Inferior parietal cortex (tissue), 1 donor: ENCODE results near the gene AMELX.

Experiments
- DNase-seq: peaks from one replicate; pipeline ENCODE4 v3.0.0-alpha.2; 2016; ENCODE audit errors: extremely low spot score

Gene AMELX

DNA sequence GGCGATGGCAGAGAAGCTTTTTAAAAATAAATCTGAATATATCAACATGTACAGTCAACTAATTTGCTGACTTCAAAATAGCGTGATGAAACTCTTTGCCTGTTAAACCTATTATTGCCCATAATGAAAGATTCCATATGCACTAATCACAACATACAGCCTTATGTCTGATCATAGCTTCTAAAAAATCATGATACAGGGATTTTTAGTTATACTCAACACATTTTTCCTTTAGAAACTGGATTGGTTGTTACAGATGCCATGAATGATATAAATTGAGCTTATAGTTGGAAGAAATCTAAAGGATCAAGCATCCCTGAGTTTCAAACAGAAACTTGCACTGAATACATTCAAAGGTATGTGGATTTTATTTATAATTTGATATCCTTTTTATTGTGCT lies at the start of gene AMELX:
Gene AMELX (plus strand): TSS at position 301 of the 400 bp plus-strand sequence. CDS start 1,376 bp downstream, outside the sequence.
- no peak for DNase-seq

DNA sequence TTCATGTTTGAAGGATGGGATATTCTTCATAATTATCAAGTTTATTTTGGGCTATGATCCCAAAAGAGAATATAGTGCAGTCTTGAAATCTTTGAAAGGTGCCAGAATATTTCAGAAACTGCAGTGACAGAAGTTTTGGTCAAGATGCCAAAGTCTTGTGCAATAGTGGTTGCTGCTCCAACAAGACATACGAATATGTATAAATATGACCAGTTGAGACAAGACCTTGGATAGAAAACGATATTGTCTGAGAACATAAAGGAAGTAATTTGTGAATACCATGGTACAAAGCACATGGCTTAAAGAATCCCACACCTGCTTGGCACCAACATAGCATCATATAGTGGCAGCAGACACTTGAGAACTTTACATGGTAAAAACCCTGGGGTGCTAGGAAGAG lies 48.6 kb upstream of the AMELX start:
- no peak for DNase-seq

DNA sequence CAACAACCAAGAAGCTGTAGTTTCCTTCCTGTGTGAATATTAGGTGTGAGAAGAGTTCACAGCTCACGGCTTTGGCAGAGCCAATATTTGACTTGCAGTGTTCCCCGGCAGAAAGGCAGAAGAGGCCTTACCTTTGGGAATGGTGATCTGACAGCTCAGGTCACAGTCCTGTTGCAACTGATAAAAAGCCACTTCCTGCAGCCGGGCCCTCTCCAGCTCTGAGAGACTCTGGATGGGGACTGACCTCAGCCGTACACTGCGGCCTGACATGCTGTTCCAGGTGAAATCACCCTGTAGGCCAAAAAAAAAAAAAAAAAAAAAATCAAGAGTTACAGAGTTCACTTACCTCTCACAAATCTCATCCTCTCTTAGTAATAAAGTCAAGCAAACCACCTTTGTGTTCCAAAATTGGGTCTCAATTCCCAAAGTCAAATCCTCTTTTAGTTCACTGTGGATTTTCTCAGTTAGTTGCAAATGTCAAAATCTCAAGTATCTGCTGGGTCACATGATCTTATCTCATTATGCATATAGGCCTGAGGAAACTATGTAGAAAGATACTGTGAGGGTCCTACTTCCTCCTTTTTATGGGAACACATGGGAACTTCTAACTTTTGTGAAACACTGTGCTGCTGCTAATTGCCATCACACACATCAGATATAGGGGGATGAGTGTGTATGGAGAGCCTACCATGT lies 38.6 kb upstream of the AMELX start:
- DNase-seq: no peak

DNA sequence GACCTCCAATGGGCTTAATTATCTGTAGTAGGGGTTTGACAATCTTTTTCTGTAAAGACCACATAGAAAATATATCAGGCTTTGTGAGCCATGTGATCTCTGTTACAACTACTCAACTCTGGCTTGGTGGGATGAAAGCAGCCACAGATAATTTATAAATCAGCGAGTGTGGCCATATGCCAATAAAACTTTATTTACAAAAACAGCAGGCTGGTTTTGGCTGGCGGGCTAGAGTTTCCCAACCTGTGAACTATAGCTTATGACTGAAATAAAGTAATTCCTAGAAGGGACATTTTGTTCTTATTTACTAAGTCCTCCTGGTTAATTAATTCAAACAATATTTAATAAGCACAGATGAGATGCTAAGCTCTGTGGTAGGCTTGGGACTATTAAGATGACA lies 35.9 kb upstream of the AMELX start:
- DNase-seq: no peak

DNA sequence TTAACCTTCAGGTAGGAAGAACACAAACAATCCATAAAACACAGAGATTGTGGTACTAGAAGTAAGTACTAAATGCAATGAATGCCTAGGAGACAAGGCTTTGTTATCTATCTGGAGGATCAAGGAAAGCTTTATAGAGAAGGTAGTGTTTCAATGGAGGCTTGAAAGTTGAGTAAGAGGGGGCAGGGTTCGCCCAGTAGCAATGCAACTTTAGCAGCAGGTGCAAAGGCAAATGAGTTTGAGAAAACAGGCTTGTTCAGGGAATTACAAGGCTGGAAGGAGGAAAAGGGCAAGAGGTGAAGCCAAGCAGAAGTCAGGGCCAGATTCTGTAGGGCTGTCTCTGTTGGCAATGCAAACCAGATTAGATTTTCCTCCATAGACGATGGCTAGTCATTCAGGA lies 35.5 kb upstream of the AMELX start:
- no peak for DNase-seq

DNA sequence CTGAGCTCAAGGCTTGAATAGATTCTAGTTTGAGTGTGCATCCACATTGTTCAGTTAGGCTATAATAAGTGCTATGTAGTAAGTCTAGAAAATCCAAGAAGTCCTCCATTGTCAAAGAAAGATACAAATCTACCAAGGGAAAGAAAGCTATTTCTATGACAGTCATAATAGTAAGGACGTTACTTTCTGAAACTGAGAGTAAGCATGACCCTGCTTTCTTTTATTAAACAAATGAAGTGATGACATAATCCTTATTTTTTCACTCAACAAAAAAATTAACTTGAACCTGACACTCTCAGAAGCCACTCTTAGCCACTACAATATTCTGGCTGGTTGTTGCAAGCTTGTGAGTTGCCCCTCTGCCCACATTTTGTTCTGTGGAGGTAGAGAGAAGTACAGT lies 33.8 kb upstream of the AMELX start:
- DNase-seq: no peak

DNA sequence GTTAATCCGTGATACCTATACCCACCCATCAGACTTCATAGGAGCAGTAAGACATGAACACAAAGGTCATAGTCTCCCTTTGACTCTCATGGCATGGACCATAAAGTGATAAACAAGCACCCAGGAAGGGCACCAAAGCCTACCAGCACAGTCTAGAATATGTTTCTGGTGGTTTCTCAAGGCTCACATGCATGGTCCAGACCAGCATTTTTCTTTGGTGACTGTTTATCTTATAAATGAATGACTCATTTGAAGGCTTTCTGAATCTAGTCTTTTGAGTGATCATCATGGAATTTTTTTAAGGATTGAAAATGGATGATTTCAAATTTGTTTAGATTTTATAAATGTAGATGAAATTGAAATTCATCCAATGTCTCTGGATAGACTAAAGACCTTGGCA lies 32.0 kb upstream of the AMELX start:
- no peak for DNase-seq

DNA sequence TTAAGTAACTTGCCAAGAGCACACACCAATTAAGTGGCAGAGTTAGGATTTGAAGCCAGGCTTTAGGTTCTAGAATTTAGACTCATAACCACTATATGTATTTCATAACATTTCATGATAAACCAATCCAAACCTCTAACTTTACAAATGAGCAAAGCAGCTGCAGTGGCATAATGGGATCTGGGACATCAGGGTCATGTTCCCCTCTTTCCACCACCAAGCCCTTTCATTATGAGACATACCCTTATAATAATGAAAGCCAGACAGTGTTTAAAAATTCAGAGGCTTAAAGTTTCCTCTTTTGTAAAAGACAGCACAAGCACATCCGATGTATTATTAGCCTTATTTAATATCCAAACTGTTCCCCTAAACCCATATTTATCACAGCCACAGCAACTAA lies 28.3 kb upstream of the AMELX start:
- no peak for DNase-seq

DNA sequence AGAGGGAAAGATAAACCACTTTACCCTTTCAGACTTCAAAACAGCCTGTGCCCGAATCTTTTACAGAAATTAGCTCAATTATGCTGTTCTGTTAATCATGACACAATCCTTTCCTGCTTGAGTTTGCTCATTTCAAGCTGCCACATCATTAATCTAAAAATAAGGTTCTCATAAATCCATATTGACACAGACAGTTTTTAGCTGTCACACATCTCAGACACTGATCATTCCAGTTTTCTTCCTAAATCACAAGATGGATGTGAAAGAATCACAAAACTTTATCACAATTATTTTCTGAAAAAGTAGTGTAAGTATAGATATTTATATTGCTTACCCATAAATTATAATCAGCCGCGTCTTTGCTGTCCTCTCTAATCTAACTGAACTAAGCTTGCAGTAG lies 27.9 kb upstream of the AMELX start:
- no peak for DNase-seq

DNA sequence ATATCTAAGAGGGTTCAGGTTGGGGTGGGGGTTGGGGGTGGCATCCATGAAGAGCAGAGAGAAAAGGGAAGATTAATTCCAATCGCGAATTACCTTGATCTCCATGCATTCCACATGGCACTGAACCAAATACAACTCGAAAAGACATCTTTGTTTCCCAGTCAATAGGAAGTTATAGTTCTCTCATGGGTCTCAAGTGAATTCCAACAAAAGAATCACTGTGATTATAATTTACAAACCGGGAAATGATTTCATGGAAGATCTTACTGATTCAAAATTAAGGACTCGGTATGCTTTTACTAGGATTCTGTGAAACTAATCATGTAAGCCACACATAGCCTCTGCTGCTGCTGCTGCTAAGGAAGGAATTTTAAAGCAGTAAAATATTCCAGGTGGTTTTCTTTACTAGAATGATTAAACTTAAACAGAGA lies 26.6 kb upstream of the AMELX start:
- no peak for DNase-seq

DNA sequence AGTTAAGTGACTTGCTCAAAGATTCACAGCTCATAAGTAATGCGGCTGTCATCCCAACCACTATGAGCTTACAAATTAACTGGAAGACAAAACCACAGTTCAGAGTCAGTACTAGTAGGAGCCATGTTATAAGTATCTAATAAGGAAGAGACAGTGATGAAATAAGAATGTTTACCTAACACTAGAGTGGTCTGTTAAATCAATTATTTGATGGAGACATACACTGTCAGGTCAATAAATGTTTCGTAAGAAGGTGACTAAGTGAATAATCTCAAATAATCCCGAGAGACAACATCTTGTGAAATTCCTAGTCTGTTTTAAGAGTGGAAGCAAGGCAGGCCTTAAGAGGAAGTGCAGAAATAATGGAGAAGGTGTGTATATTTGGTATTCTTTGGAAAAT lies 25.8 kb upstream of the AMELX start:
- DNase-seq: no peak

DNA sequence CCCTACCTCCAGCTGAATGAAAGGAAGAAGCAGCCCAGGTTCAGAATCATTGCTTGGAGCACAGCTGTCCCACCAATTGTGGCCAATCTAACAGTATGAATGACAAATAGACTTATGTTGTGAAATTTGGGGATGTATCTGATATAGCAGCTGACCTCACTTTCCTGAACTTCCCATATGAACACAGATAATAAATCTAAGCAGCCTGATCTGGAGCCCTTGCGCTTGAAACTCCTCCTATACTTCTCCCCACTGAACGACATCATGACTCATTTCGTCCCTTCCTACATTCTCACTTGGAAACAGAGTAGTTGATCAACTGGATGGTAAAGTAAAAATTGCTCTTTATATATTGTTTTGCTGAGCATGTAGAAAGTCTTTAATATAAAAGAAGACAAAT lies 24.2 kb upstream of the AMELX start:
- no peak for DNase-seq

DNA sequence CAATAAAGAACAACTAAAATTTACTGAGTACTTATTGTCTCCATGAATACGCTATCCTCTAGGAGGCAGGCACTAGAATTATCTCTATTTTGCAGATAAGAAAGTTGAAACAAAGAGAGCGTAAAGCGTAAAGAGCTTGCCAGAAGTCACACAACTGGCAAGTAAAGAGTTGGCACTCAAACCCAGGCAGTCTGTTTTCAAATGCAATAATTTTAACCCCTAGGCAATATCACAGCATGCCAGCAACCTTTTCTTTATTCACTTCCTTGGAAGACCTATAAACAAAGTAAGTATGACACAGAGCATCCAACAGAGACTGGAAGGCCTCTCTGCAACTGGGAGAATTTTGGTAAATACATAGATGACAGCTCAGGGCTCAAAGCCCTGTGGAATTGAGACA lies 23.2 kb upstream of the AMELX start:
- DNase-seq: no peak

DNA sequence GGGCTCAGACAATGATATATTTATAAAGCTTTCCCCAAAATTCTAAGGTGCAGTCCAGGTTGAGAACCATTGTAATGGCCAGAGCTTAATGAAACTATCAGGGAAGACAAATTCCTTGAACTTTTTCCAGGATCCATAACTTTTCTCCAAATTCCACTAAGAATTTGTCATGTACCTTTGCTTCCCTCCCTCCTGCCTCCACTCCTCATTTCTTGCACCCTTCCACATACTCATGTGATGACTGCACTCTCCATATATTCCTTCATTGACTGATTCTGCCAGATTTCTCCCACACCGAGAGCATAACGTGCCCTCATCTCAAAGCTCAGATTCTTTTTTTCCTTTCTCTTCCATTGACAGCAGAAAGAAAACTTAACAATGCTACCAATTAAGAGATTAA lies 20.9 kb upstream of the AMELX start:
- no peak for DNase-seq

DNA sequence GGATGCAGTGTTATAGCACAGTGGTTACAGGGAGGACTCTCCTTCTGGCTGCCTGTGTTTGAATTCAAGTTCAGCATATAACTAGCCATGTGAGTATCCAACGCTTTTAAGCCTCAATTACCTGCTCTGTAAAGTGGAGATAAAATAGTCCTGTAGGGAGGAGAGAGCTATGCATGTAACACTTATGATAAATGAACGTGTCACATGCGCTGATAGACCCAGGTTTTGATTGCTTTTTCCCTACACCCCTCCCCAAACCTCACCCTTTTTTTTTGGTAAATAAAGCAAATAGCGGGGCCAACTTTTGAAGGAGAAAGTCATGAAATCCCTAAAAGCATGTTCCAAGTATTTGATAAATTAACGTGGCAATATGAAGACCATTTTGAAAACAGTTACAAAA lies 20.4 kb upstream of the AMELX start:
- no peak for DNase-seq

DNA sequence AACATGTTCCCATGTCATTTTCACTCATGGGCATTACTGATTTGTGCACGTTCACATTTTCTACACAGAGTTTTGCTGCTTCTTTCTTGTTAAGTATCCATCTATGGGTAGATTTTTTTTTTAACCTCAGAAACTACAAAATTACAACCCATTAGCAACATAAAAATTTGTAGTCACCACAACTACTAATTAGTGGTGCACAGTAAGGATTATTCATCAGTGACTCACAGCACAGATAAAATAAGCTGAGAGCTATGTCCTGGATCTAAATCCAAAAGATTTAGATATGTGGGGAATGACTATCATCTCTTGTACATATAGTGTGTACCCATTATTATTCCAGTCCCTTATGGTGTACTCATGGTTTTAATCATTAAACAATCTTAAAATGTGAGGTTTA lies 19.7 kb upstream of the AMELX start:
- no peak for DNase-seq

DNA sequence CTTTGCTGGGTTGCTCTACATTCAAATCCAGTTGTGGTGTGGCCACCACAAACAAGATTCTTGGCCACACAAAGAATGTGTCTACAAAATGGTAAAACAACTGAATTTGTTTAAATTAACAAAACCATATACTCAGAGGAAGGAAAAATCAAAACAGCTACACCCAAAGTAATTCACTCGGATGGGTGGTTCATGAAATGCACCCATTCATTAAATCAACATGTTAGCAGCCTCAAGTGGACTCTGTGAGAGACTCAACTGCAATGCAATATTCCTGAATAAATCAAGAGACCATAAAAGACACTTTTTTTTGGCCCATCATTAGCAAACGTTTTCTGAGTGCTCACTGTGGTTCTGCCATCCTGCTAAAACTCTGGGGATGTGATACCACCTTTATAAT lies 11.2 kb upstream of the AMELX start:
- DNase-seq: no peak

DNA sequence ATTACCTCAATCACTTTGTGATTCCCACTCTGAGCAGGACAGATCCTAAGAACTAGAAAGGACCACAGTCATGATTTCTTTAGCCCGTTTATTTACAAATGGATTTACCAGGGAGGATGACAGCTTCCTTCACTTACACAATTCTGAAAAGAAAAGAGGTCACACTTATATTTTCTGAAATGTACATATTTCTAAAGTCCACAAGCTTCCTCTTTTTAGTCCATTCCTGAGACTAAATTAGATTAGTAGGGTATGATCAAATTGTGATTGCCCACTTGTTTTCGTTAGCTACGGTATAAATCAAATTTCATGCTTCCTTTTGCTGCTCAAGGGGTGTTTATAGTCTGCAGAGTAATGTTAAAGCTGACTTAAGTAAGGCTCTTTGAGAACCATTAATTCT lies 7.6 kb upstream of the AMELX start:
- DNase-seq: no peak

DNA sequence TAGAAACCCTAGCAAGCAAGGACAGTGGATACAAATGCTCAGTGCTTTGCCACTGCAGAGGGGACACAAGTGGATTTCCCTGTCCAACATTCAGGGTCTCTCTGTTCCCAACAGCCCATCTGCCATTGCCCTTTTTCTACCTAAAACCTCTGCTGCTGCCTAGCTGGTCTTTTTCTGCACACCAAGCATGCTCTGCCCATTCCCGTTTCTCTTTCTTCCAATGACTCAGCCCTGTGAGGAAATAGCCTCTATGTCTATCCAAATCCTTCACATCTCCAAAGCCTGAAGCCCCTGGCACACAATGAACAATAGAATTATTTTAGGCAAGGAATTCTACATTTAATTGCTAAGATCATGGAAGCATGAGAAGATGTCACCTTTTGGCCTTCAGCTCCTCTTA lies 5.7 kb upstream of the AMELX start:
- DNase-seq: no peak

DNA sequence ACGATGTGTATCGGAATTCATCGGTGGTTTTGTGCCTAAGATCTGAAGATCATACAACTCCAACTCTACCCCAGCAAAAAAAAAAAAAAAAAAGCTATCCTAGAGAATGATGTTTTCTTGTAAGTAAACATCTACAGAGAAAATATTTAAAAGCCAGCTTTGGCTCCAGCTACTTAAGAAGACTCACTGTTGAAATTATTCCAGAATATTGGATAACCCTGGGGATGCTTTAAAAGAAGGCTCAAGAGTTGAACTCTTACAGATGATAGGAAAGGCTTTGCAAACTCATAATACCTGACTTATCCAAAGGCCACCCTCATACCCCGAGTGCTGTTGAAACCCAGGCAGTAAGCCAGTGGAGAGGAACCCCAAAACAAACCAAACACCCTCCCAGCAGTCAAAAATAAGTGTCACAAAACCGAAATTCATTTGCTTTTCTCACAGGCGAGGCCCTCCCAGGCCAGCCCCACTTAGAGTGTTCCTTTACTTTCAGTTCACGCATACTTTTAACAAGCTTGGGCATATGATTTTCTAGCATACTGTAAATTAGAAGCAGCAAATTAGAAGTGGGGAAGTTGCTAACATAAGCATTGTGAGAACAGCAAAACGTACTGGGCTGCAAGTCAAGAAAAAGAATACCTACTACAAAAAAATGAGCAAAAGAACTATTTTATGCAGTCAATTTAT lies 2.7 kb upstream of the AMELX start:
- DNase-seq: no peak

DNA sequence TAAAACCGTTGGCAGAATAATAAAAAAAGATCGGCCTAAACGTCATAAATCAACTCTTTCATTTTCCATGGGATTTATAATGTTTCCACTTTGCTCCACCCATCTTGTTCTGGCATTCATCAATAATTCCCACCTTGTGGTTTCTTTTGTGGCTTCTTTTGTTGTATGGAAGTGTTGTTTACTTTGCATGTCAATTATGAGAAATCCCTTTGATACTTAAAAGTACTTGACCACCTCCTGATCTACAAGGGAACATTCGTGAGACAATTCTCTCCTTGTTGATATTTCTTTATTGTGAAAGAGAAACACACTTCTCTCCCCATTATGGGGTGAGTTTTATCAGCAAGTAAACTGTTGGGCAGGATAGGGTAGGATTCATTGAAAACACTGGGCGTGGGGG lies 2.8 kb downstream of the AMELX start:
- DNase-seq: no peak

DNA sequence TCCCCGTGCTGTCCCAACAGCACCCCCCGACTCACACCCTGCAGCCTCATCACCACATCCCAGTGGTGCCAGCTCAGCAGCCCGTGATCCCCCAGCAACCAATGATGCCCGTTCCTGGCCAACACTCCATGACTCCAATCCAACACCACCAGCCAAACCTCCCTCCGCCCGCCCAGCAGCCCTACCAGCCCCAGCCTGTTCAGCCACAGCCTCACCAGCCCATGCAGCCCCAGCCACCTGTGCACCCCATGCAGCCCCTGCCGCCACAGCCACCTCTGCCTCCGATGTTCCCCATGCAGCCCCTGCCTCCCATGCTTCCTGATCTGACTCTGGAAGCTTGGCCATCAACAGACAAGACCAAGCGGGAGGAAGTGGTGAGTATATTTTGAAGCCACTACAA lies 5.4 kb downstream of the AMELX start:
- no peak for DNase-seq

DNA sequence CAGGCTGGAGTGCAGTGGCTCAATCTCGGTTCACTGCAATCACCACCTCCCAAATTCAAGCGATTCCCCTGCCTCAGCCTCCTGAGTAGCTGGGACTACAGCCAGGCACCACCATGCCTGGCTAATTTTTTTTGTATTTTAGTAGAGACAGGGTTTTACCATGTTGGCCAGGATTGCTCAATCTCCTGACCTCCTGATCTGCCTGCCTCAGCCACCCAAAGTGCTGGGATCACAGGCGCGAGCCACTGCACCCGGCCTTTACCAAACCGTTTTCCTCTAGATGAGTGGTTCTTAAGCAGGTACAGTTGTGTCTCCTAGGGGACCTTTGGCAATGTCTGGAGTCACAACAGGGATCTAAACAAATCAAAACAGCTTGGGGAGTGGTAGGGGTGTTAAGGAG lies 11.6 kb downstream of the AMELX start:
- DNase-seq: no peak

DNA sequence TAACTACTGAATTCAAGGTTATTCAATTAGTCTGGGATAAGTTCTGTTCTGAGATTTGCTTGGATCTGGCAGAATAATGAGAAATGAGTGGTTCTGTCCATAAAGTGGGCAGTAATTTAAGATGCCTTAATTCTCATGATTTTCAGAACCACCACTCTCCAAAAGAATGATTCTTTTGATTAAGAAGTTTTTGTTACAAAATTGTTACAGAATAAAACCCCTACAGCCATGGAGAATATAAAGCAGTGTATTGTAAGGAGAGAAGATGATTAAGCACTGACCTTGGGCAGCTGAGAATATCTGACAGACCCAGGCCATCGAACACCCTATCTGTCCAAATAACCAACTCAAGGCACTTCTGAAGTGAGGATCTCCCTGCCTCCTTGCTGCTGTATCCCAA lies 12.4 kb downstream of the AMELX start:
- no peak for DNase-seq
